HG03175 (cell line): ENCODE measurements around the gene GSN.

Experiments used
- ATAC-seq: cut with Tn5 transposase; IDR thresholded peaks from one replicate; pipeline ENCODE4 v1.9.1; 2021; ENCODE audit warnings: mild to moderate bottlenecking, moderate library complexity; ENCODE audit not compliant: unreplicated experiment

GSN gene

DNA sequence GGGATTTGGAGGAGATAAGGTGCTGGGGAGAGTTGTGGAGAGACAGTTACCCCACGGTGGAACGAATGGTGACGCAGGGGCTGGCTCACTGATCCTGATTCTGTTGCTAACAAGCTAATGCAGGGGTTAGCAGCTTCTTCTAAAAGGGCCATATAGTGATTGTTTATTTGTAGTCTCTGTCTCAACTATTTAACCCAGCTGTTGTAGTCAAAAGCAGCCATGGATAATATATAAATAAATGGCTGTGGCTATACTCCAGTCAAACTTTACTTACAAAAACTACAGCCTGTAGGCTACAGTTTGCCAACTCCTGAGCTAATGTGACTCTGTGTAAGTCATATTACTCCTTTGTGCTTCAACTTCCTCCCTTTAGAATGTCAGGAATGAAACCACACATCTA is 80.3 kb downstream of the GSN start:
- ATAC-seq: no peak

- ATAC-seq: no peak
Measured at GRCh38 chr9:121349009-121349408, 81.0 kb downstream of the GSN start.

- no peak for ATAC-seq
Measured at GRCh38 chr9:121350036-121350435, 82.1 kb downstream of the GSN start.

- no peak for ATAC-seq
Measured at GRCh38 chr9:121350993-121351561, 83.1 kb downstream of the GSN start.

DNA sequence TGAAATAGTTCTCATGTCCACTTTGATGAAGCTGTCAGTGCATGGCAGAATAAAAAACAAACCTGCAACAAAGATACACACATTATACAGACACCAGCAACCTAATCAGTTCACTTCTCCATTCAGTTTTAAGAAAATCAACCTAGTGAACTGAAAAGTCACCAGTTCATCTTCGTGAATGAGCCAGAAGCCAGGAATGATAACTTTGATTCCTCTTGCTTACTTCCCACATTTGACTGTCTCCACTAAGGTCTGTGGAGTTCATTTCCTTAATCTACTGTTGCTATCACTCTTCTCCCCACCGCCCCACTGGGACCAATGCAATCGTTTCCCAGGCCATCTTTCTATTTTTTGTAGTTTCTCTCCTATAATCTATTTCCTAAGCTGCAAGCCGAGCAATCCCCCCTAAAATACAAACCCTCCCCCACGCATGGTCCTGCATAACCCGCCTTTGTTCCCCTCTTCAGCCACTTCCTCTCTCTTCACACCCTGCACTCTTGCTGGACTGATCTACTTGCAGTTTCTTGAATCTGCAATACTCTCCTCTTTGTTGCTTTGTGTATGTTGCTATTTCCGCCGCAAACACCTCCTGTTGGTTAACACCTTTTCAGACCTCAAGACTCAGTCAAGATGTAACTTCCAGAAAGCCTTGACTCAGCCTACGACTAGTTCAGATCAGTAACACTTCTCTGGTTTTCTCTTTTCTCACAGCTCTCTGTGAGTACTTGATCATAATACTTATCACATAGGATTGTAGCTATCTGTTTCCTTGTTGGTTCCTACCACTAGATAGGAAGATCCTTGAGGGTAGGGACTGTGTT is 85.5 kb downstream of the GSN start:
- peak; percentile 98 for ATAC-seq

DNA sequence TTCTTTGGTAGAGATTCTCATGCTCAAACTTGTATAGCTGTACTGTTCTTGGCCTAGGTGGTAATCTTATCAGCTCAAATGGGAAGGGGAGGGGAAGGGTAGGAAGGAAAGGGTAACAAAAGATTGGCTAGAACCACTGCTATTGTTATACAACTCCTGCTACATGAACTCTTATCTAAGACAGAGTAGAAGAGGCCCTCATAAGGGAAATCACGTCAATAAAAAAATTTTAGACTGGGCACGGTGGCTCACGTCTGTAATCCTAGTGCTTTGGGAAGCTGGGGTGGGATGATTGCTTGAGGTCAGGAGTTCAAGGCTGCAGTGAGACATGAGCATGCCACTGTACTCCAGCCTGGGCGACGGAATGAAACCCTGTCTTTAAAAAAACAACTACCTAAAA is 86.2 kb downstream of the GSN start:
- no peak for ATAC-seq

DNA sequence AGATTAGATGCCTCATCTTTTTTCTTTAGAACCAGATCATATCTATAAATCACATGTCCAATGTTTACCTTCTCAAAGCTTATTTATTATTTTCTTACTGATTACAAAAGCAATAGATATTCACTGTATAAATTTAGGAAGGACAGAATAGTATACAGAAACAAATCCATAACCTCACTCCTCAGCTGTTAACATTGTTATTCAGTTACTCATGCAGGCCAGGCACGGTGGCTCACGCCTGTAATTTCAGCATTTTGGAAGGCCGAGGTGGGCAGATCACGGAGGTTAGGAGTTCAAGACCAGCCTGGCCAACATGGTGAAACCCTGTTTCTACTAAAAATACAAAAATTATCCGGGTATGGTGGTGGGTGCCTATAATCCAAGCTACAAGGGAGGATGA is 86.8 kb downstream of the GSN start:
- no peak for ATAC-seq

DNA sequence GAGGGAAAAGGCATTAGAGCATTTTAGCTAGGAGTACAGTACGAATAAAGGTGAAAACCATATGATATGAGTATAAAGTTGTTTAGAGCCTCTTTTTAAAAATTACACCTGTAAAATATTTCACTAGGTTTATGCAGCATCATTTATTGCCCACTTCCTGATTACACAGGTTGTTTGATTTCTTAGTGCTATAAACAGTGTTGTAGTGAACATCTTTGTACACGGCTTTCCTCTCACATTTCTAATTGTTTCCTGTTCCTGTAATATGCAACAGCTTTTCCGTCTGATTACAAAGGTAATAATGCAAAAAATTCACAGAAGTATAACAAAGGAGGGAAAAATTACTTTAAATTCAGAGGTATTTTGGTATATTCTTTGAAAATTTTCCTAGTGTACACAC is 89.0 kb downstream of the GSN start:
- no peak for ATAC-seq

DNA sequence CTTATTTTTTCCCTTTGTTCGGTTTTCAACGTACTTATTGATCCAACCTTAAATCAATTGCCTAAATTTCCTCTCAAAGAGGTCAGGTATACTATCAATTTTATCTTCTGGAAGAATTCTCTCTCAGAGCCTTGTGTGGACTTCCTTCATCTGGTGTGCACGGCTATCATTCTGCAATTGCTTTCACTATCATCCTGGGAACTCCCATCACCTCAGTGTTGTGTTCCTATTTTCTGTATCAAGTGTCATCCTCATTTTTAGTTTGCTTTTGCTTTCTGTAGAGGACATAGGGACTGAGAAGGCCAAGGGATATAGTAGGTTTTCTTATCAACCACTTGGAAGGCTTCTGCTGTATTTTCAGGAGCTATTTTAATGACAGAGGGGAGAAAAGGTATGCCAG is 90.8 kb downstream of the GSN start:
- no peak for ATAC-seq

DNA sequence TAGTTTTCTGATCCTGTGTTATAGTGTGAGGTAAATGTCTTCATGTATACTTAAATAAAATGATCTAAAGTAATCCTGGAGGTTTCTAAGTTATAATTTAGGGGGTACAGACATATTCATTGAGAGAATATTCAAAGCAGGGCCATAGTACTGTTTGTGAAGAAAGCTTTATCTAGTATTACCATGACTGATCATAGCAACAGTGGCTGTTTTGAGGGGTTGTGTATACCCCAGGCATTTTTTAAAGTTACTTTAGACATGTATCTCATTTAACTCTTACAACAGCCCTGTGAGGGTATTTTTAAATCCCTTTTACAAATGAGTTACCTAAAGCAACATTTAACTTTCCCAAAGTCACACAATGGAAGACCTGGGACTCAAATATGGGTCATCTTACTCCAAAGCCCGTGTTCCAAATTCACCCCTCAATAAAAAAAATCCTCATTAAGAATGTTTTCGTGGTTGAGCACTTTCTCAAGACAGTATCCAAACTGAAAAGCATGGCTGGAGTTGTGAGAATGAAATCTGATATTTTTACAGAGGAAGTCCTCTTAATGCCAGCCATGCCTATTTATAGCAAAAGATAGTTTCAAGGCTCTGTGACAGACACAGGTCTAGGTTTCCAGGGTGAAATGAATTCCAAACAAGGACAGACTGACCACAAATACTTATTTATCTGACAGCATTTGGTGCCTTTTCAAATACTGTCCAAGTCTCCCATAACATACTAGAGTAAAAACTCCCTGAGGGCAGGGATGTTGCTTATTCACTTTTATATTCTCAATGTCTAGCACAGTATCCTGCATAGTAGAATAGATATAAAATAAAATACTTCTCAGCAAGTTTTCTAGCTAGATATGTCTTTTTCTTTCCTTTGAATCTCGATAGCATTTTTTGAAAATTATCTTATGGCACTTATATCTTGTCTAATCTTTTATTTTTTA is 91.7 kb downstream of the GSN start:
- ATAC-seq: no peak

GRCh38 chr9:121360601-121361374 is 92.8 kb downstream of the GSN start:
- ATAC-seq: no peak

DNA sequence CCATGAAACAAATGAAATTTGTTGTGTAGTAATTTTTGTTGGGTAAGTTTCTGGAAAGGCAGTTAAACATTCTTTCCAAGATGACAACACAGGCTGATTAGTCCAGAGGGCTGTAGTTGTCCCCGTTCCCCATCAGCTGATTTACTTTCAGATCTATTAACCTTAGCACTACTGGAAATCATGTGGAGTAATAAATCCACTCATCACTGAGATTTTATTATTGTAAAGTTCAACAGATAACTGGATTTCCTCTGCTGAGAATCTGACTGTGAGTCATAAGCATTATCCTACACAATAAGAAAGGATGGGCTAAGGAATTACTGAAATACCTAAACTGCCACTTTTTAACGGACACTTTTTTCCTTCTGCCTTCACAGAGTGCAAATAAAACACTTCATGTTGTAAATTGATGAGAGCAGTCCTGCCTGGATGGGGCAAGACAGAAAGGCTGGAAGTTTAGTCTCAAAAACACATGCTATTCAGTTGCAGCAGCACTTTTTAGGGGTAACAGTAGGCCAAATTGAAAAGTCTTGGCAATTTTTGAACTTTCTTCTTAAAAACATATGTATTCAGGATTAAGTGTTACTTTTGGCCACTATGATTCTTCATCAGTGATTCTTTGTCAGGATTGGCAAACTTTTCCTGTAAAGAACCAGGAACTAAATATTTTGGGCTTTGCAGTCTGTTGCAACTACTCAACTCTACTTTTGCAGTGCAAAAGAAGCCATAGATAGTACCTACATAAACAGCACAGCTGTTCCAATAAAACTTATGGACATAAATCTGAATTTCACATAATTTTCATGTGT is 95.1 kb downstream of the GSN start:
- ATAC-seq: no peak

DNA sequence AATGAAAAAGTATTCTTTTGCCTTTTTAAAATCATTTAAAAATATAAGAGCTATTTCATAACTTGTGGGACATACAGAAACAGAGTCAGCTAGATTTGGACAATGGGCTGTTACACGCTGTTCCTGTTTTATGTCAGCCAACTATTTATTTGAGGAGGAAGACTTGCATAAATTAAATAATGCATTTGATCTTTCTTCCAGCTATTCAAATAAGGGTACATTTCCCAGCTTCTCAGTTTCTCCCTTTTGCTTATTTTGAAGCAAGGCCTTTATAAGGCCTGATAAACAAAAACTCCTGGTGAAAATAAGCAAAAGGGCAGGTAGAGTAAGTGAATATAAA is 95.6 kb downstream of the GSN start:
- ATAC-seq: no peak

GRCh38 chr9:121364077-121364476 is 96.1 kb downstream of the GSN start:
- no peak for ATAC-seq

- no peak for ATAC-seq
Measured at GRCh38 chr9:121364886-121365285, 96.9 kb downstream of the GSN start.

DNA sequence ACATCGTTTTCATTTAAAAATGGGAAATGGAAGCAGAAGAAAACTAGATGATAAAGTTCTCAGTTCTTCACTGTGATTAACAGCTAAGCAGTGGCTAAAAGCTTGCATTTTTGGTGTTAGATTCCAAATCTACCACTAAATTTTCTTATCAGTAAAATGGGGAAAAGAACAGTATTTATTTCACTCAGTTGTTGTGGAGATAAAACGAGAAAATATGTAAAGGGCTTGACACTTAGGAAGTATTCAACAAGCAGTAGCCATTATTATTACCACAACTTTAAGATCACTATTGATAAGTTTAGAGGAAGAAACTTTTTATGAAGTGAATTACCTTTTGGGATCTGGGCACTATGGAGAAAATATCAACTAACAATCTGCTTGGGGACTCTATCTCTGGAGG is 97.6 kb downstream of the GSN start:
- ATAC-seq: no peak

DNA sequence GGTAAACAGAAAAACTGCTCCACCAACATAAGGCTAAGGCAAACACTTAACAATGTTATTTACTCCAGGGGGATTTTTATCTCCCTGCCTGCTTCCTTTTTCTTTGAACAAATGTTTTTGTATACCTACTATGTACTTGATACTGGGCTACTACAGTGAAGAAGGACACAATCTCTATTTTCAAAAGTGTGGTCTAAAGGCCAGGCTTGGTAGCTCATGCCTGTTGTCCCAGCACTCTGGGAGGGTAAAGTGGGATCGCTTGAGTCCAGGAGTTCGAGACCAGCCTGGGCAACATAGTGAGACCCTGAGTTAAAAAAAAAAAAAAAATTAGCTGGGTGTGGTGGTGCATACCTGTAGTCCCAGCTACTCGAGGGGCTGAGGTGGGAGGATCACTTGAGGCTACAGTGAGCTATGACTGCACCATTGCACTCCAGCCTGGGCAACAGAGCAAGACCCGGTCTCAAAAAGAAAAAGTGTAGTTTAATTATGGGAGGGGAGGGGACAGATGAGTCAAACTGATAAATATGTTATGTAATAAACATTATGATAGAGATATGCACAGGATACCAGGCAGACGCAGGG is 98.7 kb downstream of the GSN start:
- no peak for ATAC-seq

- ATAC-seq: no peak
Measured at GRCh38 chr9:121367306-121368137, 99.6 kb downstream of the GSN start.

DNA sequence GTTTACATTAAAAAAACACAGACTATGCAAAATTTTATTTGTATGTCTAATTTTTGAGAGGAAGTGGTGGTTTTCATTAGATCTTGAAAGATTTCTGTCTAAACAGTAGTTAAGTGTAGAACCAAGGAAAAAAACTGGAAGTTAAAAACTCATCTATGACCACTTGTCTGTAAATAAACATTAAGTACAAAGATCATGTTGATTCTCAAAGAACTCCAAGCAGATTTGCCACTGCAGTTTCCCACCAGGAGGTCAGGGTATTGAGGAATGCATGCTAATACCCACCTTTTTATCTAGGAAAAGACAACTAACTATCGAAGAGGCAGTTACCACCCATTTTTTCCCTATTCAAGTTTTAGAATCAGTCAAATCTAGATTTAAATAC is 100.2 kb downstream of the GSN start:
- ATAC-seq: no peak
